A549 (cell line): ENCODE data around the gene FRMD3. TPM values are rescaled to one million over a fixed set of nuclear protein-coding genes. Genes with fewer than 3 reads are reported as not detected.

ENCODE experiments used
- ATAC-seq, 2 experiments: fragments of 200-7000 bp in 1 of 2; fragments of >200 bp in 1 of 2; cut with Nextera tagmentation in 1 of 2; cut with Tn5 transposase in 1 of 2; 3 replicates each; pipeline versions ENCODE4 v1.8.0 to v1.9.1; 2018 to 2020; ENCODE audit warnings: mild to moderate bottlenecking in 1 of 2, moderate library complexity in 1 of 2
- CTCF ChIA-PET: fragments of 300-600 bp; sonication (Branson Sonifier 250); formaldehyde crosslinking; extraction: SDS; loops from one replicate; lab custom pipeline; 2021; ENCODE audit warnings: antibody characterized with exemption, inconsistent platforms; lab: Yijun Ruan, JAX
- POLR2A ChIA-PET: fragments of 350-600 bp; formaldehyde crosslinking; extraction: SDS; loops from one replicate; lab custom pipeline; 2021; ENCODE audit warnings: antibody characterized with exemption, inconsistent platforms; lab: Yijun Ruan, JAX
- DNase-seq, 2 experiments: peaks; one replicate each; pipeline versions ENCODE4 v3.0.0 to v3.0.0-alpha.2; 2011 to 2016; ENCODE audit warnings: low read depth in 1 of 2, low spot score in 1 of 2
- FAIRE-seq: peaks from 2 replicates; lab custom pipeline; 2011; peaks lifted over from hg19 to GRCh38; lab: Jason Lieb, UNC
- H3K27ac ChIP-seq, 2 experiments: fragments of >200 bp; sonication (Bioruptor Twin); formaldehyde crosslinking; 3 replicates each; pipeline ENCODE4 v1.5.1; 2016 to 2017
- H3K4me1 ChIP-seq: fragments of >200 bp; sonication (Bioruptor Twin); formaldehyde crosslinking; 3 replicates; pipeline ENCODE4 v1.6.1; 2016
- H3K4me2 ChIP-seq: fragments of >200 bp; sonication (Bioruptor Twin); formaldehyde crosslinking; 3 replicates; pipeline ENCODE4 v1.6.1; 2016
- H3K4me3 ChIP-seq: fragments of >200 bp; sonication (Bioruptor Twin); formaldehyde crosslinking; 3 replicates; pipeline ENCODE4 v1.5.1; 2016
- H3K9me3 ChIP-seq: fragments of >200 bp; sonication (Bioruptor Twin); formaldehyde crosslinking; 3 replicates; pipeline ENCODE4 v1.6.1; 2016
- ATOH8 ChIP-seq: fragments of 250-450 bp; sonication (Bioruptor Pico); IDR thresholded peaks from 2 replicates; pipeline ENCODE4 v1.5.0; 2020; ENCODE audit warnings: low read depth, mild to moderate bottlenecking, moderate library complexity
- BCL3 ChIP-seq: fragments of >200 bp; sonication (Bioruptor Twin); formaldehyde crosslinking; IDR thresholded peaks from 3 replicates; pipeline ENCODE4 v1.6.1; 2016
- BHLHE40 ChIP-seq: IDR thresholded peaks from 2 replicates; pipeline ENCODE4 v1.6.1; 2012; ENCODE audit warnings: low read depth, low read length, inconsistent platforms
- CBX2 ChIP-seq: fragments of 200-600 bp; sonication (generic); IDR thresholded peaks from 2 replicates; pipeline ENCODE4 v1.6.1; 2016; ENCODE audit warnings: low read depth, mild to moderate bottlenecking, borderline replicate concordance
- CEBPB ChIP-seq, 2 experiments: fragments of >200 bp in 1 of 2; sonication (Bioruptor Twin) in 1 of 2; formaldehyde crosslinking in 1 of 2; IDR thresholded peaks; 2 replicates each; pipeline ENCODE4 v1.6.1; 2012 to 2016
- CHD2 ChIP-seq: fragments of 150-350 bp; IDR thresholded peaks from 2 replicates; pipeline ENCODE4 v1.6.1; 2014; ENCODE audit warnings: low read length; ENCODE audit not compliant: partially characterized antibody
- E2F6 ChIP-seq: IDR thresholded peaks from 2 replicates; pipeline ENCODE4 v1.6.1; 2012; ENCODE audit warnings: low read depth, borderline replicate concordance
- ELK1 ChIP-seq: fragments of 150-350 bp; IDR thresholded peaks from 2 replicates; pipeline ENCODE4 v1.6.1; 2014; ENCODE audit warnings: low read depth, mild to moderate bottlenecking, low read length
- EP300 ChIP-seq, 2 experiments: fragments of >200 bp; sonication (Bioruptor Twin); formaldehyde crosslinking; IDR thresholded peaks; 2 replicates in 1 of 2; 3 replicates in 1 of 2; pipeline ENCODE4 v1.6.1; 2016 to 2017
- FOSB ChIP-seq: fragments of 250-450 bp; sonication (Bioruptor Pico); IDR thresholded peaks from 2 replicates; pipeline ENCODE4 v1.5.0; 2020; ENCODE audit warnings: mild to moderate bottlenecking, moderate library complexity
- HOXB13 ChIP-seq: fragments of 250-450 bp; sonication (Bioruptor Pico); IDR thresholded peaks from 2 replicates; pipeline ENCODE4 v1.5.0; 2020; ENCODE audit warnings: low read depth, mild to moderate bottlenecking, moderate library complexity
- KDM1A ChIP-seq: fragments of 200-600 bp; sonication (generic); IDR thresholded peaks from 2 replicates; pipeline ENCODE4 v1.6.1; 2016; ENCODE audit warnings: low read depth, mild to moderate bottlenecking
- KDM5A ChIP-seq: fragments of 200-600 bp; sonication (generic); IDR thresholded peaks from 2 replicates; pipeline ENCODE4 v1.6.1; 2016; ENCODE audit warnings: antibody characterized with exemption, mild to moderate bottlenecking
- MYC ChIP-seq: IDR thresholded peaks from 2 replicates; pipeline ENCODE4 v1.6.1; 2012; ENCODE audit warnings: mild to moderate bottlenecking, inconsistent platforms, low read length, improper control_type of control experiment, borderline replicate concordance
- NFE2L2 ChIP-seq: fragments of 150-350 bp; conservative IDR thresholded peaks from 2 replicates; pipeline ENCODE4 v1.6.1; 2014; ENCODE audit warnings: low read length
- NR3C1 ChIP-seq: fragments of >200 bp; sonication (Bioruptor Twin); formaldehyde crosslinking; IDR thresholded peaks from 3 replicates; pipeline ENCODE4 v1.6.1; 2017
- PHF8 ChIP-seq: fragments of 200-600 bp; sonication (generic); IDR thresholded peaks from 2 replicates; pipeline ENCODE4 v1.6.1; 2016; ENCODE audit warnings: low read depth, mild to moderate bottlenecking, antibody characterized with exemption, moderate library complexity, borderline replicate concordance
- POLR2A ChIP-seq: IDR thresholded peaks from 2 replicates; pipeline ENCODE4 v1.6.1; 2012; ENCODE audit warnings: mild to moderate bottlenecking, low read length
- POLR2AphosphoS2 ChIP-seq: conservative IDR thresholded peaks from 2 replicates; pipeline ENCODE4 v1.6.1; 2012; ENCODE audit warnings: low read length, improper control_type of control experiment, inconsistent platforms
- REST ChIP-seq: fragments of 200-600 bp; sonication (generic); IDR thresholded peaks from 2 replicates; pipeline ENCODE4 v1.6.1; 2016; ENCODE audit warnings: antibody characterized with exemption, mild to moderate bottlenecking, moderate library complexity
- RFX5 ChIP-seq: fragments of 450-650 bp; IDR thresholded peaks from 2 replicates; pipeline ENCODE4 v1.7.1; 2014; ENCODE audit warnings: antibody characterized with exemption, mild to moderate bottlenecking, moderate library complexity
- SMC3 ChIP-seq: fragments of >200 bp; sonication (Bioruptor Twin); formaldehyde crosslinking; IDR thresholded peaks from 3 replicates; pipeline ENCODE4 v1.6.1; 2018; ENCODE audit warnings: inconsistent platforms
- TFCP2L1 ChIP-seq: fragments of 250-450 bp; sonication (Bioruptor Pico); IDR thresholded peaks from 2 replicates; pipeline ENCODE4 v1.5.0; 2021; ENCODE audit warnings: mild to moderate bottlenecking
- ZFP36 ChIP-seq: fragments of 450-650 bp; IDR thresholded peaks from 2 replicates; pipeline ENCODE4 v1.6.1; 2014; ENCODE audit warnings: borderline replicate concordance; ENCODE audit not compliant: partially characterized antibody
- ZNF302 ChIP-seq: fragments of 250-450 bp; sonication (Bioruptor Pico); IDR thresholded peaks from 2 replicates; pipeline ENCODE4 v1.9.0; 2021; ENCODE audit warnings: inconsistent platforms, mild to moderate bottlenecking, moderate library complexity
- ZSCAN20 ChIP-seq: fragments of 250-450 bp; sonication (Bioruptor Pico); IDR thresholded peaks from 2 replicates; pipeline ENCODE4 v1.8.0; 2022; ENCODE audit warnings: mild to moderate bottlenecking, moderate library complexity
- WGBS: methylation state at CpG from one replicate; pipeline ENCODE4 v1.1.6; 2017; ENCODE audit errors: missing lambda C conversion rate; 5-methylcytosine and 5-hydroxymethylcytosine counted together
- polyA plus RNA-seq, 4 experiments: library from polyadenylated mRNA; depleted of rRNA in 3 of 4; stranded (reverse); fragments of >200 nt; fragmentation: RNase III in 1 of 4; extraction: RNeasy Plus Mini Kit Qiagen cat#74134 plus additional on column Dnase treatment in 1 of 4; gene quantifications; 2 replicates in 3 of 4; 3 replicates in 1 of 4; pipeline ENCODE4 v1.2.3, GENCODE V29; 2011 to 2017

The FRMD3 gene
- polyA plus RNA-seq, 2 of the 4 experiments (the other 2 are of a cell fraction) = 1.7 to 3.3 TPM

GRCh38 chr9:83526211-83526610 lies 12.0 kb downstream of the FRMD3 start (continued):
- no peak for TF ChIP-seq E2F6
- TF ChIP-seq, all 56 proteins: peak for 0

- TF ChIP-seq ATOH8 (no peak), POLR2A (no peak), BCL3 (no peak), ELK1 (no peak), HOXB13 (no peak), MYC (no peak), POLR2AphosphoS2 (no peak), NFE2L2 (no peak), EP300 (IDR thresholded peaks at IDR 0.05) (no peak), CBX2 (no peak), SMC3 (no peak), BHLHE40 (no peak), REST (no peak)
- CTCF ChIA-PET = interaction anchor here (0.7 to 1.7 kb wide), 2 partner anchors 15 kb away, joined by 3 to 8 read pairs; partner anchors contain the start of gene FRMD3
- Histone ChIP-seq H3K27ac (no peak overlapping the region), H3K4me1 (peaks cover 7% of the 10 kb centered on the region; the same call in 1 of the 3 replicates), H3K9me3 (no peaks in the 10 kb centered on the region), H3K4me3 (no peak overlapping the region), H3K4me2 (no peak overlapping the region)
- DNase-seq (no peak), ATAC-seq (no peak), FAIRE-seq (no peak)
- POLR2A ChIA-PET = no interaction called here
These were observed 14.5 kb downstream of the FRMD3 start for GRCh38 chr9:83523684-83524083.

- TF ChIP-seq PHF8 = no peak
- TF ChIP-seq ZNF302 (CRISPR knock-in tag) = no peak
- no peak for TF ChIP-seq CHD2
- no peak for TF ChIP-seq KDM1A
- TF ChIP-seq FOSB = no peak
- no peak for TF ChIP-seq ZFP36
- no peak for TF ChIP-seq TFCP2L1 (CRISPR knock-in tag)
- TF ChIP-seq ZSCAN20 (CRISPR knock-in tag) = no peak
- no peak for TF ChIP-seq KDM5A
- no peak for TF ChIP-seq CEBPB (IDR thresholded peaks at IDR 0.05)
- TF ChIP-seq RFX5 = no peak
- no peak for TF ChIP-seq NR3C1
- ChIA-PET CTCF (no interaction called here), POLR2A (no interaction called here)
- Histone ChIP-seq H3K4me2 (no peak overlapping the region), H3K4me3 (no peak overlapping the region), H3K27ac (no peak overlapping the region), H3K9me3 (no peaks in the 10 kb centered on the region), H3K4me1 (peaks cover 7% of the 10 kb centered on the region; the same call in 1 of the 3 replicates)
- FAIRE-seq (no peak), DNase-seq (no peak), ATAC-seq (no peak)
- 50% methylated on average over 4 of the region's 4 CpGs for WGBS
These were observed 16.8 kb downstream of the FRMD3 start for GRCh38 chr9:83521411-83521810.
